DOHH2 (cell line): Measurements from ENCODE around the gene FAP.

Source experiments
- EZH2phosphoT487 ChIP-seq: fragments of 200-600 bp; sonication (generic); IDR thresholded peaks from 2 replicates; pipeline ENCODE4 v1.6.1; 2017; ENCODE audit warnings: borderline replicate concordance, mild to moderate bottlenecking, antibody characterized with exemption, low read length, moderate library complexity, mixed read lengths
- TF ChIP-seq, protein P1 (sequence below): fragments of 200-600 bp; sonication (generic); IDR thresholded peaks from one replicate; pipeline ENCODE4 v1.5.1; 2014; ENCODE audit warnings: antibody characterized with exemption, mild to moderate bottlenecking, low read depth, low read length; ENCODE audit not compliant: poor library complexity, severe bottlenecking

DNA sequence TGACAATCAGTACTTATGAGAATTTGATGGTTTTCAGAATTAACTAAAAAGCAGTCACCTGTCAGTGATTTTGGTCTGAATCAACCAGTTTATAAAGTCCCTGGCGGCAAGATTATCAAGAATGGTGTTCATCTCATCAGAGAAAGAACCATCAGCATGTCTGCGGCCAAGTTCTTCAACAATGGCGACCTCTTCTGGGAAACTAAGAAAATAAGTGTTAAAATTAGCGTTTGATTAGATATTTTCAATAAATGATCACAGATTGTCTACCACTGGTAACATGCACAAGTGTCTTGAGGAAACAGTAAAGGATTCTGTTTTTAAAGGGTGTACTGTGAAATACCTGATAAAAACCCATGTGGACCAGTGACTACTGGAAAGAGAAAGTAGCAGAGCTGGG lies 99.3 kb downstream of the FAP start:
- TF ChIP-seq, protein P1, sequence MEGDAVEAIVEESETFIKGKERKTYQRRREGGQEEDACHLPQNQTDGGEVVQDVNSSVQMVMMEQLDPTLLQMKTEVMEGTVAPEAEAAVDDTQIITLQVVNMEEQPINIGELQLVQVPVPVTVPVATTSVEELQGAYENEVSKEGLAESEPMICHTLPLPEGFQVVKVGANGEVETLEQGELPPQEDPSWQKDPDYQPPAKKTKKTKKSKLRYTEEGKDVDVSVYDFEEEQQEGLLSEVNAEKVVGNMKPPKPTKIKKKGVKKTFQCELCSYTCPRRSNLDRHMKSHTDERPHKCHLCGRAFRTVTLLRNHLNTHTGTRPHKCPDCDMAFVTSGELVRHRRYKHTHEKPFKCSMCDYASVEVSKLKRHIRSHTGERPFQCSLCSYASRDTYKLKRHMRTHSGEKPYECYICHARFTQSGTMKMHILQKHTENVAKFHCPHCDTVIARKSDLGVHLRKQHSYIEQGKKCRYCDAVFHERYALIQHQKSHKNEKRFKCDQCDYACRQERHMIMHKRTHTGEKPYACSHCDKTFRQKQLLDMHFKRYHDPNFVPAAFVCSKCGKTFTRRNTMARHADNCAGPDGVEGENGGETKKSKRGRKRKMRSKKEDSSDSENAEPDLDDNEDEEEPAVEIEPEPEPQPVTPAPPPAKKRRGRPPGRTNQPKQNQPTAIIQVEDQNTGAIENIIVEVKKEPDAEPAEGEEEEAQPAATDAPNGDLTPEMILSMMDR, result no peak
- no peak for TF ChIP-seq EZH2phosphoT487
